Measurements from ENCODE around the gene INSRR. TPM values are rescaled to one million over a fixed set of nuclear protein-coding genes. Genes with fewer than 3 reads are reported as not detected.
A peak's percentile ranks its signal among the peaks of the same experiment; 100 is the strongest.

Gene INSRR
- total RNA-seq, 2 experiments from 2014 or later: not detected

DNA sequence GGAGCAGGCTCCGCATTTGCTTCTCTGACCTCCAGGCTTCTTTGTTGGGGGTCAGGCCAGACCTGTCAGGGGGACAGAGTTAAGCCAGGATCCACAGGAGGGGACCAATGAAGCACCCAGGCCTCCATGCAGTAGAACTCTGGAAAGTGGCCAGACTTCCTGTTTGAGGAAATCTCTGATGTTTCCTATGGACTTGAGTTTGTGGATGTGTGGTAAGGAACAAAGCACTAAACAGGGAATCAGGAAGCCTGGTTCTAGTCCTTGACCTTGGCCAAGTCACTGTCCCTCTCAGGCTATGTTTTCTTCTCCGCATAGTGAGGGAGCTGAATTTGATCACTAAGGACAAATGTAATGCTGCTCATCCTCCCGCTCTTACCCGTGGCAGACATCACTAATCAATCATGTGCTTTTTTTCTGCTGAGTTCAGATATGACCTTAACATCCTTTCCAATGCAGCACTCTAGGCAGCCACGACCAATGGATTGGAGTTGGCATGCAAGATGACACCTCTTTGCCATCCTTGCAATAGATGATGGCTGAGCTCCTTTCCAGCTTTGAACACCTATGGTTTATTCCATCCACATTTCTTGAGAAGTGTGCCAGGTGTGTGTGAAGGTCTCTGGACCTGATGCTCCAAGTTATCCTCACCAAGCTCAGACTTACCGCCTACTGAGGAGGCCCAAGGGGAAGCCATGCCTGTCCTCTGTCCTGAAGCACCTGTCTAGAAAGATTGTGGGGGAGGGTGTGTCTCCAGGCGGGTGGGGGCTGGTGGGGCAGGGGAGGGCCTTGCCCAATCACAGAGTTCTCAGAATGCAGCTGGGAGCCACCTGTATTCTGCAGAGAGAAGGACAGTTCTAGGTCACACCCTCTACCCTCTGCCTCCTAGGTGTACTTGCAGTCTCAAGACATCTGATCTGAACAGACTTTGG is 52.1 kb downstream of the INSRR start:
- CTCF ChIA-PET: interaction anchor here (1.3 to 3.0 kb wide), 4 partner anchors 9 to 53 kb away, joined by 3 to 15 read pairs (median 11); partner anchors contain the start of gene NTRK1
- Mint-ChIP-seq H3K4me3 (no peak overlapping the region), H3K4me1 (ENCODE audit: low read depth) (peaks cover 41% of the 10 kb centered on the region), H3K36me3 (ENCODE audit: low read depth) (peaks cover 50% of the 10 kb centered on the region), H3K27ac (peak overlapping the region; percentile 92), H3K27me3 (ENCODE audit: low read depth) (no peaks in the 10 kb centered on the region), H3K9me3 (no peaks in the 10 kb centered on the region)
- no peak for DNase-seq
- intact Hi-C loops (cut with micrococcal nuclease): loop anchor here (1.0 kb wide), 1 partner anchor 10 kb away; the partner anchor contains the start of gene SH2D2A

DNA sequence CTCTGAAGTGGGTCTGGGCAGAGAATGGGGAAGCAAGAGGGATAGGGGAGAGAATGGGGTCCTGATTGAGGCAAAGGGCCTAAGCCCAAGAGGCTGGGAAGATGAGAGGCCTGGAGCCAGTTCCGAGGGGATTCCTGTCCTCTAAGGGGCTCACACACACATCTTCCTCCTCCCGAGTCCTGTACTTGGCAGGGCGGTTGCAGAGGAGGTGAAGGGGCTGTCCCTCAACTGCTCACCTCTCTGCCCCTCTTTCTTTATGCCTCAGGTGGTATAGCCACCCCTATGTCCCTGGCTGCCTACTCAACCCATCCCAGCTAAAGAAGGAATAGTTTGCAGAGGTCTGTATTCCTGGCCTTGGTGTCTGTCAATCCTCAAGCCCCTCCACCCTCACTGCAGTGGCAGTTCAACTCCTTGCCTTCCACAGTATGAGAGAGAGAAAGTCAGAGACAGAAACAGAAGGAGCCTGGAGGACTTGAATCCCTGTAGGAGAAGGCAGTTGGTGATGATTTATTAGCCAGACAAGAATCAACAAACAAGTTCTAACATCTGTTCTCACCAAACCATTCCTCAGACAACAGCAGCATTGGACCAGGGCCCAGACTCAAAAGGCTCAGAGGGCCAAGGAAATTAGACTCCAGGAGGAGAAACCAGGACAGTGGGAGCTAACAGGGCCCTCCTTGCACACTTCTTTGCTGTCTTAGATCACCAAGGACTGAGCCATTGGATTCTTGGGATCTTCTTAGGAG is 53.0 kb downstream of the INSRR start:
- CTCF ChIA-PET: interaction anchor here (0.9 to 3.0 kb wide), 4 partner anchors 8 to 80 kb away, joined by 3 to 14 read pairs (median 4); partner anchors contain the start of gene NTRK1
- DNase-seq: no peak
- intact Hi-C loops (cut with micrococcal nuclease): no loop called here
- peaks cover 47% of the 10 kb centered on the region for H3K36me3 Mint-ChIP-seq (ENCODE audit: low read depth)
- peaks cover 33% of the 10 kb centered on the region for H3K4me1 Mint-ChIP-seq (ENCODE audit: low read depth)
- H3K4me3 Mint-ChIP-seq: no peak overlapping the region
- peak overlapping the region; percentile 67 for H3K27ac Mint-ChIP-seq
- no peaks in the 10 kb centered on the region for H3K27me3 Mint-ChIP-seq (ENCODE audit: low read depth)
- H3K9me3 Mint-ChIP-seq: no peaks in the 10 kb centered on the region

DNA sequence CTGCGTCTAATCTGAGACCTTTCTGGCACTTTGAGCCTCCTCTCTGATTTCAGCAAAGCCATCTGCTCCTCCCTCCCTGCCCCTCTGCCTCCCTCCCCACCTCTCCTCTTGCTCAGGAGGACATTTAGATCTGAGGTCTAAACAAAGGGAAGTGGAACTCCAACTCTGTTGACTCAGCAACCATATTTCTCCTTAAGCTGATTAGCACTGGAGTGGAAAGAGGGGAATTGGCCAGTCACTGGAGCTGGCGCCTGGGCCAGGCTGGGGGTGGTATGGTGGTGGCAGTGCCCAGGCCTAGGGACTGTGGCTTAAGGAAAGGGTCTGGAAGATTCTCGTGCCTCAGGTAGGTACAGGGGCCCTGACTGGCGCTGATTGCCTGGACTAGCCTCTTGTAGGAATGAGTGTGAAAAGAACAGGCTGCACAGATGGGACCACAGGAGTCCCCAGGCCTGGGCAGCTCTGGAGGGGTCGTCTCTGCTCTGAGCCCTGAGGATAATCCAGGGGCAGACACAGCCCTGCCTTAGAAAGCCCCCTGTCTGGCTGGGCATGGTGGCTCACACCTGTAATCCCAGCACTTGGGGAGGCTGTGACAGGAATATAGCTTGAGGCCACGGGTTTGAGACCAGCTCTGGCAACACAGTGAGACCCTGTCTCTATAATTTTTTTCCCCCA is 54.2 kb downstream of the INSRR start:
- H3K36me3 Mint-ChIP-seq (ENCODE audit: low read depth): peaks cover 44% of the 10 kb centered on the region
- peaks cover 30% of the 10 kb centered on the region for H3K4me1 Mint-ChIP-seq (ENCODE audit: low read depth)
- no peak overlapping the region for H3K4me3 Mint-ChIP-seq
- CTCF ChIA-PET: interaction anchor here (0.9 to 1.9 kb wide), 4 partner anchors 9 to 123 kb away, joined by 3 to 5 read pairs (median 4); partner anchors contain the start of gene NTRK1
- no peaks in the 10 kb centered on the region for H3K27me3 Mint-ChIP-seq (ENCODE audit: low read depth)
- H3K9me3 Mint-ChIP-seq: no peaks in the 10 kb centered on the region
- intact Hi-C loops (cut with micrococcal nuclease): no loop called here
- DNase-seq: no peak
- peak overlapping the region; percentile 71 for H3K27ac Mint-ChIP-seq

DNA sequence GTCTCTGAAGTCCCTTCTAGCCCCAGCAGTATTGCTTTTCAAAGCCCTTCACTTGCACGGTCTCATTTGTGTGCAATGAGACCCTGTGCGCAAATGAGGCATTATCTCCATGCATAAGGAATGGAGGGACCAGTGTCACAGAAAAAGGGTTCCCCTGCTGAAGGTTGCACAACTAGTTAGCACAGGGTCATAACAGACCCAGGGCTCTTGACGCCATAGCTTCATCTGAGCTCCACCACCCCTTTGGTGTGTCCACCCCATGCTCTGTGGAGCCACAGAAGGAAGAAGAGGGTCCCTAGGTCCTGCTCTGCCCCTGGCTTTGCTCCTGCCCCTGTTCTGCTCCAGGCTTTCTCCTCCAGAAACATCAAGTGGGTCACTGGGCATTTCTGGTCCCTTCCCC is 54.9 kb downstream of the INSRR start:
- Mint-ChIP-seq H3K9me3 (no peaks in the 10 kb centered on the region), H3K4me1 (ENCODE audit: low read depth) (peaks cover 25% of the 10 kb centered on the region), H3K27me3 (ENCODE audit: low read depth) (no peaks in the 10 kb centered on the region), H3K36me3 (ENCODE audit: low read depth) (peaks cover 40% of the 10 kb centered on the region), H3K4me3 (no peak overlapping the region), H3K27ac (peak overlapping the region; percentile 71)
- intact Hi-C loops (cut with micrococcal nuclease): no loop called here
- CTCF ChIA-PET: interaction anchor here (0.6 to 1.9 kb wide), 3 partner anchors 10 to 78 kb away, joined by 4 to 5 read pairs (median 4); no protein-coding TSS in a partner anchor
- DNase-seq: no peak

DNA sequence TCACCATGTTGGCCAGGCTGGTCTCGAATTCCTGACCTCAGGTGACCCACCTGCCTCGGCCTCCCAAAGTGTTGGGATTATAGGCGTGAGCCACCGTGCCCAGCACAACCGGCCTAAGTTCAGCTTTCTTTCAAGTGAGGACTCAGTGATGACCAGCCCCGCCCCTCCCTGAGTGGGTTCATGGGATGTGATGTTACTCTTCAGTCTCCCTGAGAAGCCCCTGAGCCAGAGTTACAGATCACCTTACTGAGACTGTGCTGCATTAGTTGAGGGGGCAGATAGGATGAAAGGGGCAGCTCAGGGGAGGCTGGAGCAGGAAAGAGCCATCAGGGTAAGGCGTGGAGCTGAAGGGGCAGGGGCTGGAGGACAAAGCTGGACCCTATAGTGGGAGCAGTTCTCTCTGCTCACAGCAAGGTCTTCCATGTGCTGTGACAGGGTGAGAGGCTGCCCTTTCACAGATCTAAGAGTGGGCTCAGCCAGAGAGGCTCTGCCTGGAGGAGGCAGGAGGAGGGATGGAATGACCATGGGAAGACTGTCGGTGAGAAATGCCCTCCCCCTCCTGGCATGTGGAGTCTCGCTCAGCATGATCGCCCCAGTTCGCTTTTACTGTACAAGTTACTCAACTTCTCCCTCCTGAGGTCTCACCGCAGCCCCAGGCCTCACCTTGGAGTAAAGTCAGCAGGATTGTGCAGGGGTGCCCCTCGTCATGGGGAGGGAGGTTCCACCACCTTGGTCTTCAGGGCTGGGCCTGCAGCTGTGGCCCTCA is 55.6 kb downstream of the INSRR start:
- DNase-seq: no peak
- H3K9me3 Mint-ChIP-seq: no peaks in the 10 kb centered on the region
- H3K4me1 Mint-ChIP-seq (ENCODE audit: low read depth): peaks cover 17% of the 10 kb centered on the region
- no peaks in the 10 kb centered on the region for H3K27me3 Mint-ChIP-seq (ENCODE audit: low read depth)
- intact Hi-C loops (cut with micrococcal nuclease): no loop called here
- H3K27ac Mint-ChIP-seq: peak overlapping the region; percentile 40
- CTCF ChIA-PET: interaction anchor here (0.6 to 9.4 kb wide), 3 partner anchors 16 to 56 kb away, joined by 3 to 177 read pairs (median 4); partner anchors contain the start of genes INSRR and NTRK1
- H3K36me3 Mint-ChIP-seq (ENCODE audit: low read depth): peaks cover 32% of the 10 kb centered on the region
- no peak overlapping the region for H3K4me3 Mint-ChIP-seq

DNA sequence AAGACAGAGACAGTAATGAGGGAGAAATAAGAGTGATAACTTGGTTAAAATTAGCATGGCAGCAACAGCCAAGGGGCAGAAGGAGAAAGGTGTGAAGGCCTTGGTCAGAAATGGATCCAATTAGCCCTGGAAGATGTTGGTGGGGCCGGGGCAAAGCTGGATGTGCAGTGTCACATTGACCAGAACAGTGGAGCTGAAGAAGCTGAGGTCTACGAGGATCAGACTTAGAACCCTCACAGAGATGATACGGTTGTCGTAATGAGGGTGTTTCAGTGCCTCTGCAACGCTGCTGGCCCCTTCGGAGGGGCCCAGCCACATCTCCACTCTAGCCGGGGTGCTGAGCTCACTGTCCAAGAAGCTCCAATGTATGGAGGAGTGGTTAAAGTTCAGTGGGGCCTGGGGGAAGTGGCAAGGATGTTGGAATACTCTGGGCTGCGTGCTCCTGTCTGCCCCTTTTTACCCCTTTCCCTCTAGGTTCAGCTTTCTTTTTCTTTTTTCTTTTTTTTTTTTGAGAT is 56.4 kb downstream of the INSRR start:
- H3K27me3 Mint-ChIP-seq (ENCODE audit: low read depth): no peaks in the 10 kb centered on the region

DNA sequence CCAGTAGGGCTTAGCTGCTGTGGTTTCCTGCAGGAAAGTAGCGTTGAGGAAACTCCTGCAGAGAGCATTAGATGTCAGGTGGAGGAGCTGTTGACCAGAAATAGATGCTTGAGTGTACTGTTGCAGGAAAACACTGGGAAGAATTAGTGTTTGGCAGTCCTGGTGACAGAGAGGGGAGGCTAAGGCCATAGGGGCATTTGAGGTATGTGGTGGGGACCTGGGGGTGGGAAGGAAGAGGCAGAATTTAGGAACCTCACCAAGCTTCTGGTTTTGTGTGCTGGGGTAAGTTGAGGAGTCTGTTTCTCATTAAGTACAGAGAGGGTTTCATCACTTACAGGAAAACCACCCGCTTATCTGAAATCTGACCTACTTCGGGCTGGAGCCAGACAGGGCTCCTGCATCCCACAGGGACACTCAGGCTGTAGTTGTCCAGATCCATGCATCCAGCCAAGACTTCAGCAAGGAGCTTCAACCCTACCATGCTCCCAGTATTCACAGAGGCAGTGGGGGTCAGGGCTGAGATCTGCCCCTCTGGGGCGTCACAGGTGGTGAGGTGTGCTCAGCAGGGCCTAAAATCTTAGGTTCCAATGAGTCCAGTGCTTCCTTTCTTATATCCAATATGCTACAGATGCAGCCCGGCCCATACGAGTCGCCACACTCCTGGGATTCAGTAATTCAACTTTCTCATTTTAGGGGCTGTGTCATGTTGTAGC is 57.4 kb downstream of the INSRR start:
- H3K4me1 Mint-ChIP-seq (ENCODE audit: low read depth): peaks cover 4% of the 10 kb centered on the region
- intact Hi-C loops (cut with micrococcal nuclease): loop anchor here (1.0 kb wide), 1 partner anchor 59 kb away; the partner anchor contains the start of gene NTRK1
- CTCF ChIA-PET: interaction anchor here (1.3 to 9.4 kb wide), 7 partner anchors 10 to 112 kb away, joined by 3 to 177 read pairs (median 9); partner anchors contain the start of genes INSRR and NTRK1
- H3K27me3 Mint-ChIP-seq (ENCODE audit: low read depth): no peaks in the 10 kb centered on the region
- DNase-seq: no peak
- peaks cover 23% of the 10 kb centered on the region for H3K36me3 Mint-ChIP-seq (ENCODE audit: low read depth)
- no peak overlapping the region for H3K4me3 Mint-ChIP-seq
- H3K27ac Mint-ChIP-seq: peak overlapping the region; percentile 71
- no peaks in the 10 kb centered on the region for H3K9me3 Mint-ChIP-seq

More for the DNA sequence above, 56.4 kb downstream of the INSRR start:
- DNase-seq: no peak
- CTCF ChIA-PET: interaction anchor here (0.7 to 9.4 kb wide), 4 partner anchors 18 to 89 kb away, joined by 3 to 177 read pairs (median 5); partner anchors contain the start of genes INSRR and NTRK1
- H3K27ac Mint-ChIP-seq: peak overlapping the region; percentile 1
- no peak overlapping the region for H3K4me3 Mint-ChIP-seq
- peaks cover 27% of the 10 kb centered on the region for H3K36me3 Mint-ChIP-seq (ENCODE audit: low read depth)
- intact Hi-C loops (cut with micrococcal nuclease): no loop called here
- peaks cover 9% of the 10 kb centered on the region for H3K4me1 Mint-ChIP-seq (ENCODE audit: low read depth)
- H3K9me3 Mint-ChIP-seq: no peaks in the 10 kb centered on the region

DNA sequence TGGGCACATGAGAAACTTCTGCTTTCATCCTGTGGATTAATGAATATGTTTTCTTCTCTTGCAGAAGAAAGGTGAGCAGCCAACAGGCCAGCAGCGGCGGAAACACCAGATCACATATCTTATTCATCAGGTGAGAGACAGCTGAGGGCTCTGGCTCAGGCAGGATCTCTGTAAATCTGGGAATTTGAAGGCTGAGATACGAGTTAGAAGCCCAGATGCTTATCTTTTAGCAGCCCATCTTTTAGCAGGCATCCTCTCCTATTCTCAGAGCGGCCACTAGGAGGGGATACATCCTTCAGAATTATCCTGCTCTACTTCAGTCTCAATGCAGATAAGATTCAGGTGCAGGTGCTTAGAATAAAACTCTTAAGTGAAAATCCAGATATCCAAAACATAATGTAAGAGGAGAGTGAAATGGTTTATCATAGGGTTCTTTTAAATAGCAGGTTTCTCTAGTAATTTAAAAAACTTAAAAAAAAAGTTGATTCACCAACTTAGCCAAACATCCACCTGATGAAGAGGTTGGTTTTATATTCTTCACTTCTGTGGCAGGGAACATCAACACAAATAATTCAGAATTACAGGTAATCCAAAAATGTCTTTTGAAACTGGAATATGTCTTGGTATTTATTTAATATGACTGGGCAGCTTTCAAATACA is 61.6 kb downstream of the INSRR start:
- CTCF ChIA-PET: interaction anchor here (0.6 to 9.4 kb wide), 14 partner anchors 10 to 107 kb away, joined by 3 to 177 read pairs (median 6); partner anchors contain the start of genes INSRR, NTRK1 and PEAR1
- peak; percentile 78 for DNase-seq
- no peaks in the 10 kb centered on the region for H3K9me3 Mint-ChIP-seq
- no peaks in the 10 kb centered on the region for H3K27me3 Mint-ChIP-seq (ENCODE audit: low read depth)
- no peaks in the 10 kb centered on the region for H3K4me1 Mint-ChIP-seq (ENCODE audit: low read depth)
- no peak overlapping the region for H3K27ac Mint-ChIP-seq
- intact Hi-C loops (cut with micrococcal nuclease): loop anchor here (1.0 kb wide), 3 partner anchors 39 to 93 kb away; partner anchors contain the start of gene NTRK1
- no peak overlapping the region for H3K4me3 Mint-ChIP-seq
- peaks cover 39% of the 10 kb centered on the region for H3K36me3 Mint-ChIP-seq (ENCODE audit: low read depth)

DNA sequence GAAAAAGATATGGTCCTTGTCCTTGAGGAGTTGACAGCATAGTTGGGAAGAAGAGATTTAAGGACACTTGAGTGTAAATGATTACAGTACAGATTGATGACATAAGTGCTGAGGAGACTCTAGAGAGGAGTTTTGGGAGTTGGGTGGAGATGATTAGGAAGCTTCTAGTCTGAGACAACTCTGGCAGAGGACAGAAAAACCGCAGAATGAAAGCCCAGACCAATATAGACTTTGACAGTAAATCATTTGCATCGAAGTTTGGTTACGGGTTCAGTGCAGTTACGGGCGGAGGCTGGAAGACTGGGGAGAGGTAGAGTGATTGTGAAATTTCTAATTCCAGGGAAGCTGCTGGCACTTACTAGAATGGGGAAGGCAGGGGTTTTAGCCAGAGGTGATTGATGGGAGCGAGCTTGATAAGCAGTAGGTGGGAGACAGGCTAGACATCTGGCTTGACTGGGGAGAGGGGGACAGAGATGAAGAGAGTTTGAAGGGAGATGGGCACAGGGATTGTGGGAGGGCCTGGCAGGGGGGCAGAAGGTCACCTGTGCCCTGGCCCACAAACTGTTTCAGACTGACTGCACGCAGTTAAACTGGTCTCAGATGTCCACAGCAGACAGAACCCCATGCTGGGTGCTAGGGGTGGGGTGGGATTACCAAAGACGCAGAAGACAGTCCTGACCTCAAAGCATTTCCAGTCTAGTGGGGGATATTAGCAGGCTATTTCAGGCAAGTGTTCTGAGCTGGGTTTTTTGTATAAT is 62.4 kb downstream of the INSRR start:
- H3K27me3 Mint-ChIP-seq (ENCODE audit: low read depth): no peaks in the 10 kb centered on the region
- H3K36me3 Mint-ChIP-seq (ENCODE audit: low read depth): peaks cover 43% of the 10 kb centered on the region
- intact Hi-C loops (cut with micrococcal nuclease): loop anchor here (1.0 kb wide), 3 partner anchors 40 to 94 kb away; partner anchors contain the start of gene NTRK1
- H3K4me3 Mint-ChIP-seq: no peak overlapping the region
- CTCF ChIA-PET: interaction anchor here (0.6 to 9.4 kb wide), 20 partner anchors 9 to 271 kb away, joined by 3 to 177 read pairs (median 4); partner anchors contain the start of genes INSRR, NTRK1, PEAR1 and SH2D2A
- H3K4me1 Mint-ChIP-seq (ENCODE audit: low read depth): no peaks in the 10 kb centered on the region
- H3K9me3 Mint-ChIP-seq: no peaks in the 10 kb centered on the region
- no peak for DNase-seq
- H3K27ac Mint-ChIP-seq: no peak overlapping the region

All from activated naive CD4-positive, alpha-beta T cell treated with anti-CD3 and anti-CD28 coated beads for 36 hours (primary cell).